HG03025 (cell line): Measurements from ENCODE around the gene GSTM5.
"Not testable (repeated sequence)": the region's sequence is repeated elsewhere in the genome, so short reads cannot be mapped to it uniquely, and the experiment has no call there.

Source experiments
- ATAC-seq: cut with Tn5 transposase; IDR thresholded peaks from one replicate; pipeline ENCODE4 v1.9.1; 2021; ENCODE audit warnings: mild to moderate bottlenecking, moderate library complexity; ENCODE audit not compliant: unreplicated experiment, low FRiP score

The GSTM5 gene

GRCh38 chr1:109726007-109726406 is 14.0 kb downstream of the GSTM5 start:
- ATAC-seq = no peak

- ATAC-seq = no peak
Observed at GRCh38 chr1:109726728-109727373, 14.8 kb downstream of the GSTM5 start.

- no peak for ATAC-seq
Observed at GRCh38 chr1:109728870-109729269, 16.8 kb downstream of the GSTM5 start.

- ATAC-seq = no peak
Observed at GRCh38 chr1:109730666-109731065, 18.6 kb downstream of the GSTM5 start.

GRCh38 chr1:109732390-109732881 is 20.4 kb downstream of the GSTM5 start:
- no peak for ATAC-seq

- no peak for ATAC-seq
Observed at GRCh38 chr1:109733236-109733870, 21.3 kb downstream of the GSTM5 start.

GRCh38 chr1:109739738-109740614 is 27.9 kb downstream of the GSTM5 start:
- peak; percentile 82 for ATAC-seq

GRCh38 chr1:109740615-109741373 is 28.7 kb downstream of the GSTM5 start, which contains the start of gene GSTM3:
Gene GSTM3 (minus strand): TSS chr1:109741038. CDS start chr1:109740287, 751 bp downstream.
- no peak for ATAC-seq

- not testable (repeated sequence) for ATAC-seq
Observed at GRCh38 chr1:109748311-109748710, 36.3 kb downstream of the GSTM5 start.

GRCh38 chr1:109749221-109749620 is 37.2 kb downstream of the GSTM5 start:
- no peak for ATAC-seq

- no peak for ATAC-seq
Observed at GRCh38 chr1:109750241-109750882, 38.3 kb downstream of the GSTM5 start.

GRCh38 chr1:109750920-109751319 is 38.9 kb downstream of the GSTM5 start:
- ATAC-seq = no peak

GRCh38 chr1:109751531-109752260 is 39.6 kb downstream of the GSTM5 start:
- no peak for ATAC-seq

GRCh38 chr1:109754738-109755137 is 42.7 kb downstream of the GSTM5 start:
- no peak for ATAC-seq

GRCh38 chr1:109756325-109756724 is 44.3 kb downstream of the GSTM5 start:
- not testable (repeated sequence) for ATAC-seq

GRCh38 chr1:109756848-109757521 is 44.9 kb downstream of the GSTM5 start:
- no peak for ATAC-seq

- ATAC-seq = no peak
Observed at GRCh38 chr1:109757936-109758786, 46.1 kb downstream of the GSTM5 start.
